ENCODE results near the gene CIAPIN1.

GRCh38 chr16:57403965-57404817 lies 43.0 kb downstream of the CIAPIN1 start, which contains the start of gene CCL17:
- TF ChIP-seq EP300 (IDR thresholded peaks at IDR 0.05) (no peak), POLR2A (IDR thresholded peaks at IDR 0.05) (no peak)
